ENCODE measurements around the gene BACH2.

BACH2 gene

GRCh38 chr6:89989742-89990141 lies 306.9 kb downstream of the BACH2 start:
- Histone ChIP-seq H3K36me3 (ENCODE audit: control insufficient read depth, low read length) (peaks cover 99% of the 10 kb centered on the region), H3K4me1 (ENCODE audit: control insufficient read depth, low read length) (no peaks in the 10 kb centered on the region), H3K9me3 (ENCODE audit: control insufficient read depth, insufficient read depth, low read length) (no peaks in the 10 kb centered on the region), H3F3A (ENCODE audit: control insufficient read depth, insufficient read depth) (peaks cover 39% of the 10 kb centered on the region), H3K4me2 (ENCODE audit: low read length) (no peak overlapping the region), H3K4me3 (ENCODE audit: low read length) (no peak overlapping the region), H3K79me2 (ENCODE audit: control insufficient read depth, low read length) (peaks cover 96% of the 10 kb centered on the region), H3K9me2 (replicated peaks; ENCODE audit: control insufficient read depth, low read length) (no peaks in the 10 kb centered on the region), H4K20me1 (ENCODE audit: control insufficient read depth, insufficient read depth, low read depth, low read length) (peaks cover 23% of the 10 kb centered on the region), H3K27ac (ENCODE audit: low read depth, low read length) (no peak overlapping the region), H3K27me3 (ENCODE audit: control insufficient read depth, low read length) (no peaks in the 10 kb centered on the region)
- TF ChIP-seq CTCF (IDR thresholded peaks at IDR 0.05; ENCODE audit: low read depth, low read length, poor library complexity, severe bottlenecking) = no peak
- TF ChIP-seq EZH2phosphoT487 (IDR thresholded peaks at IDR 0.05; ENCODE audit: borderline replicate concordance, low read length) = no peak

- TF ChIP-seq EZH2phosphoT487 (IDR thresholded peaks at IDR 0.05; ENCODE audit: borderline replicate concordance, low read length) (no peak), CTCF (IDR thresholded peaks at IDR 0.05; ENCODE audit: low read depth, low read length, poor library complexity, severe bottlenecking) (no peak)
Observed at GRCh38 chr6:89987830-89988229, 308.8 kb downstream of the BACH2 start.

GRCh38 chr6:89987140-89987539 lies 309.5 kb downstream of the BACH2 start:
- H3K4me2 ChIP-seq (ENCODE audit: low read length) = no peak overlapping the region
- H3K9me2 ChIP-seq (replicated peaks; ENCODE audit: control insufficient read depth, low read length) = no peaks in the 10 kb centered on the region
- H3K9me3 ChIP-seq (ENCODE audit: control insufficient read depth, insufficient read depth, low read length) = no peaks in the 10 kb centered on the region
- no peaks in the 10 kb centered on the region for H3K27me3 ChIP-seq (ENCODE audit: control insufficient read depth, low read length)
- TF ChIP-seq EZH2phosphoT487 (IDR thresholded peaks at IDR 0.05; ENCODE audit: borderline replicate concordance, low read length) (no peak), CTCF (IDR thresholded peaks at IDR 0.05; ENCODE audit: low read depth, low read length, poor library complexity, severe bottlenecking) (no peak)
- no peak overlapping the region for H3K4me3 ChIP-seq (ENCODE audit: low read length)
- H4K20me1 ChIP-seq (ENCODE audit: control insufficient read depth, insufficient read depth, low read depth, low read length) = peaks cover 25% of the 10 kb centered on the region; the same call in 1 of the 2 replicates
- H3K79me2 ChIP-seq (ENCODE audit: control insufficient read depth, low read length) = peaks cover 95% of the 10 kb centered on the region
- H3K36me3 ChIP-seq (ENCODE audit: control insufficient read depth, low read length) = peaks cover 96% of the 10 kb centered on the region
- no peaks in the 10 kb centered on the region for H3K4me1 ChIP-seq (ENCODE audit: control insufficient read depth, low read length)
- peaks cover 43% of the 10 kb centered on the region for H3F3A ChIP-seq (ENCODE audit: control insufficient read depth, insufficient read depth)
- H3K27ac ChIP-seq (ENCODE audit: low read depth, low read length) = no peak overlapping the region

More at GRCh38 chr6:89987830-89988229, 308.8 kb downstream of the BACH2 start:
- H3K27ac ChIP-seq (ENCODE audit: low read depth, low read length) = no peak overlapping the region
- H3K9me3 ChIP-seq (ENCODE audit: control insufficient read depth, insufficient read depth, low read length) = no peaks in the 10 kb centered on the region
- H3K27me3 ChIP-seq (ENCODE audit: control insufficient read depth, low read length) = no peaks in the 10 kb centered on the region
- H3K79me2 ChIP-seq (ENCODE audit: control insufficient read depth, low read length) = peaks cover 95% of the 10 kb centered on the region
- H3K36me3 ChIP-seq (ENCODE audit: control insufficient read depth, low read length) = peaks cover 97% of the 10 kb centered on the region
- no peak overlapping the region for H3K4me3 ChIP-seq (ENCODE audit: low read length)
- peaks cover 39% of the 10 kb centered on the region for H3F3A ChIP-seq (ENCODE audit: control insufficient read depth, insufficient read depth)
- no peaks in the 10 kb centered on the region for H3K9me2 ChIP-seq (replicated peaks; ENCODE audit: control insufficient read depth, low read length)
- H4K20me1 ChIP-seq (ENCODE audit: control insufficient read depth, insufficient read depth, low read depth, low read length) = peaks cover 25% of the 10 kb centered on the region; the same call in 1 of the 2 replicates
- H3K4me2 ChIP-seq (ENCODE audit: low read length) = no peak overlapping the region
- no peaks in the 10 kb centered on the region for H3K4me1 ChIP-seq (ENCODE audit: control insufficient read depth, low read length)
